Fibroblast of upper back skin (primary cell): Measurements from ENCODE around the gene TRPM4.
"Not testable (repeated sequence)": the region's sequence is repeated elsewhere in the genome, so short reads cannot be mapped to it uniquely, and the experiment has no call there.

ENCODE experiments used
- DNase-seq: peaks from one replicate; pipeline ENCODE4 v3.0.0-alpha.2; 2013

Gene TRPM4

DNA sequence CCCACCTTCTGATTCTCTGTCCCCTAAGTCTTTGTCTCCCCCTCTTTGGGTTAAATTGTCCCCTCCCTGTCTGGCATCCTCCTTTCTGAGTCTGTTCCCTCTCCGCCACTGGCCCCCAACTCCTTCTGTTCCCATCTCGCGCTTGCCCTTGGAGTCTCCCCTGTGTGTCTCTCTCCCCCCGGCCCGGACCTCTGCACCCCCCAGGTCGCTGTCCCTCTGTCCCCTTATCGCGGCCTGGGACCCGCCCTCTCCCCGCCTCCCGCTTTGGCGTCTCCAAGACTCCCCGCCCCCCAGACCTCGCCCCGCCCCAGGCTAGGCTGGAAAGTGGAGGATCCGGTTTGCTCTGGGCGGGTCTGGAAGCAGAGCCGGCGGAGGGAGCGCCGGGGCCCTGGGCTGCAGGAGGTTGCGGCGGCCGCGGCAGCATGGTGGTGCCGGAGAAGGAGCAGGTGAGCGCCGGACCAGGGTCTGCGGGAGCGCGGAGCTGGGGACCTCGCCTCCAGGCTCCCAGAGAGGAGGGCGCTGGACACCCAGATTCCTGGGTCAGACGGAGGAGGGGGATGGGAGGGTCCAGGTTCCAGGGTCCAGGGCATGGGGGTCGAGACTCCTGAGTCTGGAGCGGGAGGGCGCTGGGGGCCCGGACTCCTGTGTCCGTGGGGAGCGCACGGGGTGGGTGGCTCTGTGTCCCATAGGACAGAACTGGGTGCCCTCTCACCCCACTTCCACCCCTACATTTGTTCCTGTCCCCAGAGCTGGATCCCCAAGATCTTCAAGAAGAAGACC lies at the start of gene TRPM4:
TRPM4 (plus strand) TSS at position 348 of the 780 bp plus-strand sequence; CDS start at position 423, 75 bp downstream.
- peak; percentile 77 for DNase-seq

DNA sequence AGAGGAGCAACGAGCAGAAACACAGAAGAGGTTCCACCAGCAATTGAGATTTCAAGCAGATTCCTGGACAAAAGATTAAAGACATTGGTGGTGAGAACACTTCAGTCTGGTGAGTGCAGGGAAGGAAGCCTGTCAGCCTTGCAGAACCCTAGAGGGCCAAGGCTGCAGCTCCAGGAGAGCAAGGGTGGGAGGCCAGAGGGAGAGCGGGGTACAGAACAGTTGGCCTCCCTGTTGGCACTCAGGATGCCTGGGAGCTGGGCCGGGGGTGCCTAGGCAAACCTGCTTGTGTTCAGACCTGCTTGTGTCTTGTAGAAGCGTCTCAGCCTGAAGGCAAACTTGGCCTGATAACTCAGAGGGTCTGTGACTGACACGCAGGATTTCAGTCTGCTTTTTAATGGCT lies 48.5 kb upstream of the TRPM4 start:
- DNase-seq = no peak

DNA sequence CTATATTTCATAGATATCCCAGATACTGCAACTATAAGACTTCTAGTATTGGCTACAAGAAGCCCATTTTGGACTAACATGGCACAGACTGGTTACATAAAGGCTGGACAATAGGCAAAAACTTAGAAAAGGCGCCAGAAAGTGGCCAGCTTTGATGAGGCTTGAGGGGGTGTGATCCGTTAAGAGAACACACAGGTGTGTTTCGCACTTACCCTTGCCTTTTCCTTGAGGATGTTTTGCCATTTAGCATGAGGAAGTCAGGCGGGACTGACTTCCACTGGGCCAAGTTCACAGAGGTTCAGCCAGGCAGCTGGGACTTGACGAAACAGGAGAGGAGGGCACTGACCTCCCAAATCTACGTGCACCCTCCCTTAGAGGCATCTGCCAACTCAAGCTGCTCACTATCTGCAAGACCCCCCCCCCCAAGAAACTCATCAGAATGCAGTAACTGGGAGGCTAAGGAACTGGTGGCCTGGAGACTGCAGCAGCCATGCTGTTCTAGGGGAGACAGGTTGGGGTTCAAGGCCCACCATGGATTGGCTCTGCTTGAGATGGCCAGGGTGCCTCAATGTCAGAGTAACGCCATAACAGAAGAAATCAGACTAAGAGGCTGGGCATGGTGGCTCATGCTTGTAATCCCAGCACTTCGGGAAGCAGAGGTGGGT lies 47.9 kb upstream of the TRPM4 start:
- DNase-seq = no peak

- peak; percentile 33 for DNase-seq
These were observed 47.0 kb upstream of the TRPM4 start for GRCh38 chr19:49110567-49110966.

DNA sequence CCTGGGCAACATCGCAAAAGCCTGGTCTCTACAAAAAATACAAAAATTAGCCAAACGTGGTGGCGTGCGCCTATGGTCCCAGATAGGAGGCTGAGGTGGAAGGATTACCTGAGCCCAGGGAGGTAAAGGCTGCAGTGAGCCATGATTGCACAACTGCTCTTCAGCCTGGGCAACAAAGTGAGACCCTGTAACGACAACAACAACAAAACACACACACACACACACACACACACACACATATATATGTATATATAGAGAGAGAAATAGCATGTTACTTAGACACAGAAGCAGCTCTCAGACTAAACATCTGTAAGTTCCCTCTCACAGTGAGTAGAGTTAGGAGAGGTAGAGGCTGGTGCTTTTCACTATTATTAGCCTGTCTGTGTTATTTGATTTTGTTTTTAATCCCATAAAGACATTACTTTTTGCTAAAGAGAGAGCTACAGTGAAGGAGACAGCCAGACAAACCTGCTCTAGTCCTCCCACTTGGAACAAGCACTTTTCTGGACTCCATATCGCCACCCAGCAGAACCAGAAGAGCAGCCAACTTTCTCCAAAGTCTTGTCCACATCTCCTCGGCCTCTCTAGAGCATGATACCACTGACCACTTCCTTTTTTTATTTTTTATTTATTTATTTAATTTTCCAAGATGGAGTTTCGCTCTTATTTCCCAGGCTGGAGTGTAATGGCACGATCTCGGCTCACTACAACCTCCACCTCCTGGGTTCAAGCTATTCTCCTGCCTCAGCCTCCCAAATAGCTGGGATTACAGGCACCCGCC lies 46.2 kb upstream of the TRPM4 start:
- DNase-seq = no peak

DNA sequence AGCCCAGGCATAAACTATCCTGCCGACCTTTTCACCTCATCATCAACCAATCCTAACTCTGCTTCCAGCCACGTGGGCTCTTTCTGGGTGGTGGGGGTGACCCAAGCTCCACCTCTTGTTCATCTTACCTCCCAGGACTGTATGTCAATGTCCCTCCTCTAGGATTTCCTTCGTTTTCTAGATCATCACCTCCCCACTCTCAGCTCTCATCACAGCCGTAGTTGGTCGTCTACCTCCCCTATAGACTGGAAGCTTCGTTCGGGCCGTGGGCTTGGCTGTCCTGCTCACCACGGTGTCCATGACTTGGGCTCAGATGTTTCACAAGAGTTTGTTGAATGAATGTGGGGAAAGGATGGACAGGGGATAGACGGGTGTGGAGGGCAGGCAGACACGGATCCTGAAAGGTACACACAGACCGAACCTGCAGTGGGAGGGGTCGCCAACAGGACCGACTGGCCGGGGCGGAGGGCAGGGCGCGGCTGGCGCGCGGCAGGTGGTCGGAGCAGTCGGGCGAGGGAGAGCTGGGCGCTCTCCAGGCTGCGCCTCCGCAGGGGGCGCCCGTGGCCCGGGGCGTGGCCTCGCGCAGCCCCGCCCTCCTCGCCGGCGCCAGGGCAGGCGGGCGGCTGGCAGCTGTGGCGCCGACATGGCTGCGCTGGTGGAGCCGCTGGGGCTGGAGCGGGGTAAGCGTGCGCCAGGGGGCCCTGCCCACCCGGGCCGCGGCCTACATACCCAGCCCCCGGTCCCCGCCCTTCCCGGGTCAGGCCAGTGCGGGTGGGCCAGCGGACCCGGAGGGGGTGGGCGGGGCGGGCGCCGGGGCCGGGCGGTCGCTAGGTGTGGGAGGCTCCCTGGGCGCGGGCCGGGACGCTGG lies 43.6 kb upstream of the TRPM4 start, which contains the start of gene LIN7B:
LIN7B (plus strand) TSS at position 609 of the 868 bp plus-strand sequence; CDS start at position 644, 35 bp downstream.
- peak; percentile 48 for DNase-seq

DNA sequence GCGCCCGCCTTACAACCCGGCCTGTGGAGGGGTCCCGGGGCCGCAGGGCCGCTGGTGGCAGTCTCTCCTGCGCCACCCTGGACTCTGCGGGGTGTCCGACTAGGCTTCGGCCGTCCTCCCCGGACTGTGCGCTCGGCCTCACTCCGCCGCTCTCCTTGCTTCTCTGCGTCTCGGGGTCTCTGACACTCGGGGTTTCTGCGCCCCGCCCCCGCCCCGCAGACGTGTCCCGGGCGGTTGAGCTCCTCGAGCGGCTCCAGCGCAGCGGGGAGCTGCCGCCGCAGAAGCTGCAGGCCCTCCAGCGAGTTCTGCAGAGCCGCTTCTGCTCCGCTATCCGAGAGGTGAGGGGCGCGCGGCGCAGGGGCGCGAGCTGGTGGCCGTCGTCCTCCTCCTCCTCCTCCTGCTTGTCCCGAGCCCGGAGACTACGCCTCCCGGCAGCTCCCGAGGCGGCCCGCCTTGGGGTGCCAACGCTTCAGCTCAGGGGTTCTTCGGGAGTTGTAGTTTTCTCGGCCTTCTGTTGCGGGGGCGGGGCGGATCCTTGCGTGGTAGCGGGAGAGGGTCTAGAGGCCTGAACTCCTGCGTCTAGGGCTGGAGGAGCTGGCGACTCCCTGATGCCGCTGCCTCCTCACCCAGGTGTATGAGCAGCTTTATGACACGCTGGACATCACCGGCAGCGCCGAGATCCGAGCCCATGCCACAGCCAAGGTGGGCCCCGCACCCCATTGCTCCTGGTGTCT lies 42.8 kb upstream of the TRPM4 start:
- DNase-seq = peak; percentile 47

GRCh38 chr19:49116544-49116943 lies 41.0 kb upstream of the TRPM4 start:
- no peak for DNase-seq

DNA sequence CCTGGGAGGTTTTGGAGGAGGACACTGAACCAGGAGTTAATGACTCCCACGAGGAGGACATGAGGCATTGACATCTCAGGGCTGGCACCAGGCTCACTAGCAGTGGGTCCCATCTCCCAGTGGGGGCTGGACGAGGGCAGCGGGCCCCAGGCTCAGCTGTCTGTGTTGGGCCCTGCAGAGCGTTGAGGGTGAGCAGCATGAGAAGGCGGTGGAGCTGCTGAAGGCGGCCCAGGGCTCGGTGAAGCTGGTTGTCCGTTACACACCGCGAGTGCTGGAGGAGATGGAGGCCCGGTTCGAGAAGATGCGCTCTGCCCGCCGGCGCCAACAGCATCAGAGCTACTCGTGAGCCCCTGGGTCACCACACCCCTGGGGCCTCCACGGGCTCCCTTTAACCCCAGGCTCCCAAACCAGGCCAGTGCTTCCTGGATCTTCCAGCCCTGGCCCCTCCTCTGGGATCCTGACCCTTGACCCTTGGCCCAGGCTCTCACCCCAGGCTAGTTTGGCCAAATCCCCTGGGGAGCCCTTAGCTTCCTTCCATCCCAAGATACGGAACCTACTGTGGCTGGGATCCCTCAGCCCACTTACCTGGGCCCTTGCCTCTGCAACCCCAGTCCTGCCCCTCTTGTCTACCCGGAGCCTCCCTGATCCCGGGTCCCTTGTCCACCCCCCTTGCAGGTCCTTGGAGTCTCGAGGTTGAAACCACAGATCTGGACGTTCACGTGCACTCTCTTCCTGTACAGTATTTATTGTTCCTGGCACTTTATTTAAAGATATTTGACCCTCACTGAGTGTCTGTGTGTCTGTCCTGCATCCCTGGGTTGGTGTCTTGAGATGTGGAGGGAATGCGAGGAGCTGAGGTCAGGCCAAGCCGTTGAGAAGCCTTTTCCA lies 39.7 kb upstream of the TRPM4 start:
- DNase-seq = no peak

DNA sequence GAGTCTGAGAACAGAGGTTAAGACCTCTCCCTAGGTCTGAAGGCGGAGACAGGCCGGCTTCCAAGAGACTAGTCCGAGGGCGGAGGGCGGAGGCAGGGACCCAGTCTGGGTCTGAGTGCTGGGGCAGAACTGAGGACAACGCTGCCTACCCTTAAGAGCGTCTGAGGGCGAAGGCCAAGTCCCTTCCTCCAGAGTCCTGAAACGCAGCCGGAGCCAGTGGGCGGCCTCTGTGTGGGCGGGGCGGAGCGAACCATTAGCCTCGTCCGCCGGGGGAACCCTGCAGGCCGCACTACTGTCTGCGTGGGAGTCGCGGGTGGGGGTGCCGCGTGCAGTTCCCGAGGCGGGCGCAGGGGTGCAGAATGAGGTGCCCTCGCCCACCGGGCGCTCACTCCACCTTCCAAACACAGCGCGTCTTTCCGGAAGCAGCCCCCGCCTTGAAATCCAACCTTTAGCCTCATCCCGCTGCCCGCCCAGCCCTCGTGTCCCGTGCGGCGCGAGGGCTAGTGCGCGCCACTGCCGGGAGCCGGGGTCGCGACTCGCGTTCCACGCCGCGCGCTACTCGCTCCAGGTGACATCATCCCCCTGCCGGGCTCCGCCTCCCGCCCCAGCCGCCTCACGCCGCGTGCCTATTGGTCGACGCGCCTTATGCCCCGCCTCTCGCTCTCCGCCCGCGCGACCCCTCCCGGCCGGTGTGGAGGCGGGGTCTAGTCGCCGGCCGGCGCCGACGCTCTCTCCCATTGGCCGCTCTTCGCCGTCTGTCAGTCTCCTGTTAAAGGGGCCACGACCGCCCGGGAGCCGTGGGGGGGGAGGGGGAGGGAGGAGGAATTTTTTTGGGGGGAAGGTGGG lies 38.8 kb upstream of the TRPM4 start, which contains the start of gene C19orf73:
C19orf73 (minus strand) TSS at position 579 of the 846 bp plus-strand sequence; CDS start at position 458, 121 bp downstream.
- DNase-seq = peak; percentile 92

DNA sequence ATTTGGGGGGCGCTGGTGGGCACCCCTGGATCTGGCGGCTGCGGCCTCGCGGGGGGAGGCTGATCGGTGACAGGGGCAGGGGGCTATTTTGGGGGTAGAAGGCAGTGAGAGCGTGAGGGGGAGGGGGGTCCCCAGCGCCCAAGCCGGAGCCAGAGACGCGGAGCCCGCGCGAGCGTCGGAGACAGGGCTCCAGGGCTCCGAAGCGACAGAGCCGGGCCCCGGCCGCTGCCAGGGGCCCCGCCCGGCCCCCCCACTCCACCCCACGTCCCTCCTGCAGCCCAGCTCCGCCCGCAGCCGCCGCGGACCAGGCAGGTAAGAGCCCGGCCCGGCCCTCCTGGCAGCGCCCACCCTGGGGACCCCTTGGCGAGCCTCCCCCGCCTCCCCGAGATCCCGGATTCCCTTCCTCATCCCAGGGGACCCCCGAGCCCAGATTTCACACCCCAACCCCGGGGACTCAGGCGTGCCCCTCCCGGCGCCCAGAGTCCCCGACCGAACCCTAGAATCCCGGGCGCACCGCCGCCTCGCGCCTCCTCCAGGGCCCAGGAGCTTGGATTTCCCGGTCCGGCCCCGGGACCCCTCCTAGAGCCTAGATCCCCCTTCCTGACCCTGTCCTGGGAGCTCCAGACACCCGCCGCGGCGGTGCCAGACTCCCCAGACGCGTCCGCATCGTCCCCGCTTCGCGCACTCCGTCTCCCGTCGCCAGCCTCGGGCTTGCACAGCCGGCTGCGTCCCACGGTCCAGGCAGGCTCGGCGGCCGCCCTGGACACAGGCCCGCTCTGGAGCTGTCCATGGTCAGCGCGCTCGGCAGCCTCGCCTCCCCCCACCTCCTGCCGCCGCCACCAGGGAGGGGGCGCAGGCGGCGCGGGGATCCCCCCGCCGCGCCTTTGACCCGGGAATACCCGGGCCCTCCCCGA lies 37.9 kb upstream of the TRPM4 start, which contains the start of gene PPFIA3:
PPFIA3 (plus strand) TSS at position 134 of the 914 bp plus-strand sequence. CDS start 8,330 bp downstream, outside the sequence.
- peak; percentile 38 for DNase-seq

DNA sequence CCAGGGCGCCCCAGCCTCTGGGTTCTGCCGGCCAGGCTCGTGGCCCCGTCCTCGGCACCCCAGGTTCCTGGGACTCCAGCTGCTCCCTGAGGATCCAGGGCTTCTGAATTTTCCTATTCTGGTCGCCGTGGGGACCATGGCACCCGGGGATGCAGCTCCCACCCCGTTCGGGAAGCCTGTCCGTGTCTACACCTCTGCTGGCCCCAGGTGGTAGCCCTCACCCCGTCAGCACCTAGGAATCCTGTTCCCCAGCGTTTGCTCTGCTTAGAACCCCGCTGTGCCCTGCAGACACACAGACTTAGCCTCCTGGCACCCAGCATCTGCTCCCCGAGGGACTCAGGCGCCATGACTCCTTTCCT lies 37.3 kb upstream of the TRPM4 start:
- DNase-seq = no peak

DNA sequence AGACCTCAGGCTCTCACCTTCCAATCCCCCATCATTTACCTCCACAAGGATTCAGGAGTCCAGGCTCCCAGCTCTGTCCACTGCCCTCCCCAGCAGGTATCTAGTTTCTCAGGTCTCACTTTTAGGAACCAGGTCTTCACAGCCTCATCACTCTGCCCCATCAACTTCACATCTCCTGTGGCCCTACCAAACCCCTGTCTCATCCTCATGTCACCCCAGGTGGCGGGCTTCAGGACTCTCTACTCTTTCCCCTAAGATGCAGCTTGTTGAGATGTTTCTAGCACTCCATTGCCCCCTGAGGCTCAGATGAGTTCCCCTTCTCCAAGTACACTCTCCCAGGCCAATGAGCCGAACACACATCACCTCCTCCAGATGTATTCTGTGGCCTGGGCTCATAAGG lies 36.7 kb upstream of the TRPM4 start:
- DNase-seq = no peak

DNA sequence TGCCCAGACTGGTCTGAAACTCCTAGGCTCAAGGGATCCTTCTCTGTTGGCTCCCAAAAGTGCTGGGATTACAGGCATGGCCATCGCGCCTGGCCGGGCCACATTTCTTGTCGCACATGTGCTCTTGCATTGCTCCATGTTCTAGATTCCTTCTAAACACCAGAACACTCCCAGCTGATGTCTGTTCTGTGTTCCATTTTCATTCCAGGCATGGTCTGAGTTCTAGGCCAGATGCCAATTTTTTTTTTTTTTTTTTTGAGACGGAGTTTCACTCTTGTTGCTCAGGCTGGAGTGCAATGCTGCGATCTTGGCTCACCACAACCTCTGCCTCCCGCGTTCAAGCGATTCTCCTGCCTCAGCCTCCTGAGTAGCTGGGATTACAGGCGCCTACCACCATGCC lies 35.8 kb upstream of the TRPM4 start:
- DNase-seq = not testable (repeated sequence)

GRCh38 chr19:49123285-49123684 lies 34.3 kb upstream of the TRPM4 start:
- not testable (repeated sequence) for DNase-seq

GRCh38 chr19:49125025-49125731 lies 32.4 kb upstream of the TRPM4 start:
- DNase-seq = no peak

DNA sequence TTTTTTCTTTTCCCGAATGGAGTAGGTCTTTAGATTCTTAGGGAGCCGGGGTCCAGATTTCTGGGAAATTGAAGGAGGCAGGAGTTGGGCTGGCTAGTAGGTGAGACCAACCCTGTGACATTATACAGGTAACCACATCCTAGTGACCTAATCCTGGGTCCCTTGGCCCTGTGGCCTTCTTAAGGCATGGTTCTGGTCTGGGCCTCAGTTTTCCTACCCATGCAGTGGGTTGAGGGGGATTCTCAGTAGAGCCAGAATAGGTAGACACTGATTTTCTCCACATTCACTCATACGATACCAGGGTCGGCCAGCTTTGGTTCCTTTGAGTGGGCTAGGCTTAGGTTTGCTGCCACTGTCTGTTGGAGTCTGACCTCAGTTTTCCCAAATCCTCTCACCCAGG lies 31.0 kb upstream of the TRPM4 start:
- no peak for DNase-seq

- DNase-seq = not testable (repeated sequence)
These were observed 30.4 kb upstream of the TRPM4 start for GRCh38 chr19:49127225-49127624.
